OCI-LY3 (cell line): ENCODE results near the gene LAMP1.
"Not testable (repeated sequence)": the region's sequence is repeated elsewhere in the genome, so short reads cannot be mapped to it uniquely, and the experiment has no call there.

Experiments used
- H2AFZ ChIP-seq: fragments of 200-600, 300-600 bp; shearing (Covaris generic); 2 replicates; pipeline ENCODE4 v1.6.0; 2014; ENCODE audit warnings: antibody characterized with exemption, low read depth, low read length
- H3K27ac ChIP-seq: fragments of 200-600, 300-600 bp; sonication (generic); 2 replicates; pipeline ENCODE4 v1.5.1; 2014; ENCODE audit warnings: mild to moderate bottlenecking, low read length, moderate library complexity, mixed read lengths
- H3K27me3 ChIP-seq: fragments of 200-600, 300-600 bp; sonication (generic); 2 replicates; pipeline ENCODE4 v1.6.1; 2014; ENCODE audit warnings: low read depth, low read length, mixed read lengths
- H3K36me3 ChIP-seq: fragments of 200-600, 300-600 bp; sonication (generic); replicated peaks from 2 replicates; pipeline ENCODE3; 2014; ENCODE audit warnings: low read depth, low read length, mixed read lengths
- H3K4me1 ChIP-seq: fragments of 300-600, 200-600 bp; sonication (generic); 2 replicates; pipeline ENCODE4 v1.6.1; 2014; ENCODE audit warnings: low read length, mixed read lengths
- H3K4me2 ChIP-seq: fragments of 200-600, 300-600 bp; sonication (generic); 2 replicates; pipeline ENCODE4 v1.6.1; 2014; ENCODE audit warnings: low read length, mixed read lengths
- H3K4me3 ChIP-seq: fragments of 300-600, 200-600 bp; sonication (generic); 2 replicates; pipeline ENCODE4 v1.5.1; 2014; ENCODE audit warnings: antibody characterized with exemption, mild to moderate bottlenecking, low read length, moderate library complexity
- H3K79me2 ChIP-seq: fragments of 300-600, 200-600 bp; shearing (Covaris generic); 2 replicates; pipeline ENCODE4 v1.6.1; 2014; ENCODE audit warnings: mild to moderate bottlenecking, low read length, mixed read lengths
- H3K9ac ChIP-seq: fragments of 300-600, 200-600 bp; shearing (Covaris generic); 2 replicates; pipeline ENCODE4 v1.6.0; 2014; ENCODE audit warnings: mild to moderate bottlenecking, low read length, moderate library complexity
- H3K9me3 ChIP-seq: fragments of 200-600, 300-600 bp; shearing (Covaris generic); 2 replicates; pipeline ENCODE4 v1.6.1; 2014; ENCODE audit warnings: low read length, mixed read lengths; ENCODE audit not compliant: insufficient read depth
- H4K20me1 ChIP-seq: fragments of 200-600, 300-600 bp; sonication (generic); 2 replicates; pipeline ENCODE4 v1.6.1; 2016; ENCODE audit warnings: low read length, mixed read lengths; ENCODE audit not compliant: insufficient read depth
- EZH2phosphoT487 ChIP-seq: fragments of 200-600 bp; shearing (Covaris generic); IDR thresholded peaks from 2 replicates; pipeline ENCODE4 v1.6.1; 2018; ENCODE audit warnings: antibody characterized with exemption, mixed run types, low read depth
- TF ChIP-seq, protein P1 (sequence below): fragments of 200-600, 300-600 bp; sonication (generic); IDR thresholded peaks from 2 replicates; pipeline ENCODE4 v1.5.1; 2014; ENCODE audit warnings: antibody characterized with exemption, low read length, low read depth

The LAMP1 gene

DNA sequence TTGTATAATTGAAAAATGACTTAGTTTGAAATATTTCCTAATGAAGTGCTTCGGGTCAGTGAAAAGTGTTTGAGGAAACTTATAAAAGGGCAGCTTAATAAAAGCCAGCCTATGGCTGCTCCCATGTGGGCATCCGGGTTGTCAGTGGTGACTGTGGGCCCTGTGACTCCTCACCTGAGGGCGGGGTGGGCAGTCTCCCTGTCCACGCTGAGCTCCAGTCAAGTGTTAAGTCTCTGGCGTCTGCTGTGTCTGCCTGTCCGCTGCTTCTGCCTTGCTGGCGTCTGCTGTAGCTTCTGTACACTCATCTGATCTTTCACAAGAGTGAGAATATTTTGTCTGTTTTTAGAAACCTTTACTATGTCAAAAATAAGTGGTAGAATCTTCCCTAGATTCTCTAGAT, 7.1 kb downstream of the LAMP1 start:
- no peak overlapping the region for H3K4me3 ChIP-seq
- no peak overlapping the region for H3K4me2 ChIP-seq
- H3K9me3 ChIP-seq: no peaks in the 10 kb centered on the region
- H3K27me3 ChIP-seq: no peaks in the 10 kb centered on the region
- no peak overlapping the region for H2AFZ ChIP-seq
- no peaks in the 10 kb centered on the region for H3K4me1 ChIP-seq
- H3K9ac ChIP-seq: no peak overlapping the region
- TF ChIP-seq, protein P1, sequence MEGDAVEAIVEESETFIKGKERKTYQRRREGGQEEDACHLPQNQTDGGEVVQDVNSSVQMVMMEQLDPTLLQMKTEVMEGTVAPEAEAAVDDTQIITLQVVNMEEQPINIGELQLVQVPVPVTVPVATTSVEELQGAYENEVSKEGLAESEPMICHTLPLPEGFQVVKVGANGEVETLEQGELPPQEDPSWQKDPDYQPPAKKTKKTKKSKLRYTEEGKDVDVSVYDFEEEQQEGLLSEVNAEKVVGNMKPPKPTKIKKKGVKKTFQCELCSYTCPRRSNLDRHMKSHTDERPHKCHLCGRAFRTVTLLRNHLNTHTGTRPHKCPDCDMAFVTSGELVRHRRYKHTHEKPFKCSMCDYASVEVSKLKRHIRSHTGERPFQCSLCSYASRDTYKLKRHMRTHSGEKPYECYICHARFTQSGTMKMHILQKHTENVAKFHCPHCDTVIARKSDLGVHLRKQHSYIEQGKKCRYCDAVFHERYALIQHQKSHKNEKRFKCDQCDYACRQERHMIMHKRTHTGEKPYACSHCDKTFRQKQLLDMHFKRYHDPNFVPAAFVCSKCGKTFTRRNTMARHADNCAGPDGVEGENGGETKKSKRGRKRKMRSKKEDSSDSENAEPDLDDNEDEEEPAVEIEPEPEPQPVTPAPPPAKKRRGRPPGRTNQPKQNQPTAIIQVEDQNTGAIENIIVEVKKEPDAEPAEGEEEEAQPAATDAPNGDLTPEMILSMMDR: no peak
- no peak for TF ChIP-seq EZH2phosphoT487
- H4K20me1 ChIP-seq: peaks cover 22% of the 10 kb centered on the region
- peaks cover 4% of the 10 kb centered on the region for H3K36me3 ChIP-seq
- H3K79me2 ChIP-seq: peaks cover 82% of the 10 kb centered on the region
- H3K27ac ChIP-seq: no peak overlapping the region

DNA sequence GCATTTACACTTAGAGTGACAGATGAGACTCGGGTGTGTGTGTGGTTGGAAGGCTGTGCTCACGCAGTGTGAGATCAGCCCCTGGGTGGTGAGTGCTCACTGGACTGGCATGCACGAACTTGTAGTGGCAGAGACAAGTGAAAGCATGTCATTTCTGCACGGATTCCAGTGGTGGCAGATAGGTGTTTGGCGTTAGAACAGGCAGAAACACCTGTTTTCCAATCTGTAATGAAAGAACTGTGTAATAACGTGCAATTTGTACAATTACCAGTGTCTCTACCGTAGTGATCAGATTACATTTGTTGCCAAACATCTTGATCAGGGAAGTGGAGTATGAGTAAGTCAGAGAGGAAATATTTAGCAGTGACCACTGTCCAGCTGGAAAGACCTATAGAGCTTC, 8.2 kb downstream of the LAMP1 start:
- no peak overlapping the region for H3K27ac ChIP-seq
- H3K4me1 ChIP-seq: no peaks in the 10 kb centered on the region
- no peak overlapping the region for H3K4me2 ChIP-seq
- TF ChIP-seq EZH2phosphoT487: no peak
- TF ChIP-seq, protein P1: no peak
- H3K36me3 ChIP-seq: peaks cover 10% of the 10 kb centered on the region
- no peak overlapping the region for H3K9ac ChIP-seq
- H3K79me2 ChIP-seq: peaks cover 71% of the 10 kb centered on the region
- H4K20me1 ChIP-seq: peaks cover 20% of the 10 kb centered on the region
- no peaks in the 10 kb centered on the region for H3K9me3 ChIP-seq
- H2AFZ ChIP-seq: no peak overlapping the region
- no peak overlapping the region for H3K4me3 ChIP-seq
- no peaks in the 10 kb centered on the region for H3K27me3 ChIP-seq

DNA sequence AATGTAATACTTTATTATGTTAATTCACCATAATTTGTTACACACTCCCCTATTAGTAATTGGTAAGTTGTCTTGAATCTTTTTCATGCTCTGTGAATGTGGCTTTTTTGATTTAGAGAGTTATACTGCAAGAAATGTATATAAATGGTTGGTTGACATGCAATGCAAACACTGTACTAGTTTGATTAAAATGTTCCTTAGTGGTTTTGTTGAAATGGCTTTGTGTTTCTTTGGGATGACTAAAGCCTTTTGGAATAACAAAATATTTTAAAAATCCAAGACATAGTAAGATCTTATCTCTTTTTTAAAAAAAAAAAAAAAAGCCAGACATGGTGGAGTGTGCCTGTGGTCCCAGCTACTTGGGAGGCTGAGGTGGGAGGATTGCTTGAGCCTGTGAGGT, 10.5 kb downstream of the LAMP1 start:
- Histone ChIP-seq H3K27ac (no peak overlapping the region), H3K9me3 (no peaks in the 10 kb centered on the region), H3K36me3 (peaks cover 22% of the 10 kb centered on the region), H3K4me3 (no peak overlapping the region), H3K9ac (no peak overlapping the region), H3K79me2 (peaks cover 53% of the 10 kb centered on the region), H3K27me3 (no peaks in the 10 kb centered on the region), H3K4me2 (no peak overlapping the region), H2AFZ (no peak overlapping the region), H4K20me1 (peaks cover 17% of the 10 kb centered on the region), H3K4me1 (no peaks in the 10 kb centered on the region)
- no peak for TF ChIP-seq EZH2phosphoT487
- TF ChIP-seq, protein P1: no peak

DNA sequence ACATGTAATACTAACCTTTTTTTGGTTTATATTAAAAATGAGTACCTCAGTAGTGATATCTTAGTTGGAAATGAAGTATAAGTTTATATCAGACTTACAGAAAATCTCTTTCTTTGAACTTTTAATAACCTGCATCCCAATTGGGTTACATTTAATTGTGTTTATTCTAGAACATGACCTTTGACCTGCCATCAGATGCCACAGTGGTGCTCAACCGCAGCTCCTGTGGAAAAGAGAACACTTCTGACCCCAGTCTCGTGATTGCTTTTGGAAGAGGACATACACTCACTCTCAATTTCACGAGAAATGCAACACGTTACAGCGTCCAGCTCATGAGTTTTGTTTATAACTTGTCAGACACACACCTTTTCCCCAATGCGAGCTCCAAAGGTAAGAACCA, 12.4 kb downstream of the LAMP1 start:
- Histone ChIP-seq H3K4me3 (no peak overlapping the region), H3K9ac (no peak overlapping the region), H3K4me1 (no peaks in the 10 kb centered on the region), H3K27me3 (no peaks in the 10 kb centered on the region), H4K20me1 (peaks cover 14% of the 10 kb centered on the region), H3K9me3 (no peaks in the 10 kb centered on the region), H3K79me2 (peaks cover 34% of the 10 kb centered on the region), H3K36me3 (peaks cover 25% of the 10 kb centered on the region), H3K27ac (no peak overlapping the region), H3K4me2 (no peak overlapping the region), H2AFZ (no peak overlapping the region)
- TF ChIP-seq, protein P1: no peak
- TF ChIP-seq EZH2phosphoT487: no peak

DNA sequence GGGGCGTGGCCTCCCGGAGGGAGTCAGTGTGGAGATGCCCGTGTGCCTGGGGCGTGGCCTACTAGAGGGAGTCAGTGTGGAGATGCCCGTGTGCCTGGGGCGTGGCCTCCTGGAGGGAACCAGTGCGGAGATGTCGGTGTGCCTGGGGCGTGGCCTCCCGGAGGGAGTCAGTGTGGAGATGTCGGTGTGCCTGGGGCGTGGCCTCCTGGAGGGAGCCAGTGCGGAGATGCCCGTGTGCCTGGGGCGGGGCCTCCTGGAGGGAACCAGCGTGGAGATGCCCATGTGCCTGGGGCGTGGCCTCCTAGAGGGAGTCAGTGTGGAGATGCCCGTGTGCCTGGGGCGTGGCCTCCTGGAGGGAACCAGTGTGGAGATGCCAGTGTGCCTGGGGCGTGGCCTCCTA, 17.1 kb downstream of the LAMP1 start:
- not testable (repeated sequence) for H3K9ac ChIP-seq, H4K20me1 ChIP-seq, H3K27ac ChIP-seq, H3K4me3 ChIP-seq, H3K4me2 ChIP-seq, H3K4me1 ChIP-seq, H2AFZ ChIP-seq, H3K9me3 ChIP-seq, H3K27me3 ChIP-seq, H3K79me2 ChIP-seq
- peaks cover 21% of the 10 kb centered on the region for H3K36me3 ChIP-seq

DNA sequence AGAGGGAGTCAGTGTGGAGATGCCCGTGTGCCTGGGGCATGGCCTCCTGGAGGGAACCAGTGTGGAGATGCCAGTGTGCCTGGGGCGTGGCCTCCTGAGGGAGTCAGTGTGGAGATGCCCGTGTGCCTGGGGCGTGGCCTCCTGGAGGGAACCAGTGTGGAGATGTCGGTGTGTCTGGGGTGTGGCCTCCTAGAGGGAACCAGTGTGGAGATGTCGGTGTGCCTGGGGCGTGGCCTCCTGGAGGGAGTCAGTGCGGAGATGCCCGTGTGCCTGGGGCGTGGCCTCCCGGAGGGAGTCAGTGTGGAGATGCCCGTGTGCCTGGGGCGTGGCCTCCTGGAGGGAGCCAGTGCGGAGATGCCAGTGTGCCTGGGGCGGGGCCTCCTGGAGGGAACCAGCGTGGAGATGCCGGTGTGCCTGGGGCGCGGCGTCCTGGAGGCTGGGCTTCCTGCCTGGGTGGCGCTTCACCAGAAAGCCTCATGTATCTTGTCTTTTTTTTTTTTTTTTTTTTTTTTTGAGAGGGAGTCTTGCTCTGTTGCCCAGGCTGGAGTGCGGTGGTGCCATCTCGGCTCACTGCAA, 17.9 kb downstream of the LAMP1 start:
- not testable (repeated sequence) for H3K79me2 ChIP-seq, H3K9ac ChIP-seq, H3K4me1 ChIP-seq, H3K4me3 ChIP-seq, H3K27me3 ChIP-seq, H4K20me1 ChIP-seq, H3K9me3 ChIP-seq, H3K27ac ChIP-seq, H2AFZ ChIP-seq, H3K4me2 ChIP-seq
- peaks cover 22% of the 10 kb centered on the region for H3K36me3 ChIP-seq
